Endothelial cell of umbilical vein (primary cell): ENCODE data around the gene CDH9.

Source experiments
- CTCF ChIP-seq, 2 donors: IDR thresholded peaks; 1 replicate in 1 of 2; 2 replicates in 1 of 2; pipeline ENCODE4 v1.5.1; 2011; ENCODE audit warnings: low read length in 2 of 2, mild to moderate bottlenecking in 2 of 2, moderate library complexity in 2 of 2, control low read depth in 1 of 2, inconsistent platforms in 1 of 2, low read depth in 1 of 2; ENCODE audit not compliant: insufficient read depth in 1 of 2; ENCODE audit errors: extremely low read depth in 1 of 2
- EZH2 ChIP-seq: IDR thresholded peaks from 2 replicates; pipeline ENCODE4 v1.6.1; 2012; ENCODE audit warnings: borderline replicate concordance, low read depth, mild to moderate bottlenecking, moderate library complexity, low read length, inconsistent platforms; ENCODE audit not compliant: severe bottlenecking
- FOS ChIP-seq: IDR thresholded peaks from 2 replicates; pipeline ENCODE4 v1.6.1; 2011; ENCODE audit warnings: mild to moderate bottlenecking, low read length, moderate library complexity, borderline replicate concordance; ENCODE audit not compliant: insufficient read depth
- GATA2 ChIP-seq: IDR thresholded peaks from 2 replicates; pipeline ENCODE4 v1.7.0; 2011; ENCODE audit warnings: low read depth, mild to moderate bottlenecking, moderate library complexity, mixed read lengths, low read length; ENCODE audit not compliant: insufficient read length, insufficient read depth
- JUN ChIP-seq: IDR thresholded peaks from 2 replicates; pipeline ENCODE4 v1.6.1; 2011; ENCODE audit warnings: borderline replicate concordance, low read depth; ENCODE audit not compliant: insufficient read length, insufficient read depth
- MAX ChIP-seq: IDR thresholded peaks from 2 replicates; pipeline ENCODE4 v1.6.1; 2011; ENCODE audit not compliant: insufficient read depth, insufficient read length
- MYC ChIP-seq: IDR thresholded peaks from one replicate; pipeline ENCODE4 v1.6.1; 2011; ENCODE audit warnings: mild to moderate bottlenecking, low read depth, low read length
- POLR2A ChIP-seq: IDR thresholded peaks from 2 replicates; pipeline ENCODE4 v1.6.1; 2012; ENCODE audit warnings: low read depth, mild to moderate bottlenecking, control low read depth, low read length
- POLR2AphosphoS5 ChIP-seq: IDR thresholded peaks from 2 replicates; pipeline ENCODE4 v1.6.1; 2012; ENCODE audit warnings: low read depth, mild to moderate bottlenecking, control low read depth, low read length, moderate library complexity; ENCODE audit not compliant: insufficient read depth

- TF ChIP-seq EZH2 (no peak), CTCF (IDR thresholded peaks at IDR 0.05; ENCODE audit: extremely low read depth in 1 of 2, insufficient read depth in 1 of 2, low read depth in 1 of 2, low read length in 2 of 2) (no peak), MAX (no peak), POLR2AphosphoS5 (no peak), POLR2A (no peak), FOS (no peak), JUN (no peak), MYC (no peak), GATA2 (no peak)
Observed at GRCh38 chr5:26847041-26847736, 191.2 kb downstream of the CDH9 start.
